ENCODE results near the gene PROM1.

Gene PROM1

GRCh38 chr4:16090096-16090705, 6.4 kb upstream of the PROM1 start:
- H2BK15ac ChIP-seq (ENCODE audit: low read depth, poor library complexity, severe bottlenecking): no peak overlapping the region
- peaks cover 2% of the 10 kb centered on the region for H3K4me1 ChIP-seq (ENCODE audit: control insufficient read depth, insufficient read depth, low read depth, low read length)
- H3K9ac ChIP-seq (ENCODE audit: low read length): no peak overlapping the region
- H3K4ac ChIP-seq (ENCODE audit: low read depth in 1 of 2, low read length in 2 of 2): no peak overlapping the region
- H3K27me3 ChIP-seq (ENCODE audit: control insufficient read depth in 1 of 2, insufficient read depth in 1 of 2, low read length in 2 of 2): peaks cover 21 to 84% of the 10 kb centered on the region in 2 experiments
- no peak overlapping the region for H3K4me3 ChIP-seq (ENCODE audit: insufficient read depth in 1 of 2, low read depth in 1 of 2, low read length in 2 of 2)
- H3K36me3 ChIP-seq (ENCODE audit: control insufficient read depth in 1 of 2, insufficient read depth in 2 of 2, low read depth in 1 of 2, low read length in 2 of 2): no peaks in the 10 kb centered on the region
- H2AFZ ChIP-seq (ENCODE audit: low read depth, low read length): no peak overlapping the region
- no peak overlapping the region for H3K14ac ChIP-seq (ENCODE audit: low read length in 2 of 2)
- H3K27ac ChIP-seq (ENCODE audit: low read length, poor library complexity, severe bottlenecking): peak overlapping the region; percentile 74
- H2BK120ac ChIP-seq (ENCODE audit: low read depth, low read length): no peak overlapping the region
- H3K9me3 ChIP-seq (ENCODE audit: control insufficient read depth, low read length): peaks cover 28% of the 10 kb centered on the region
- no peak overlapping the region for H3K4me2 ChIP-seq (ENCODE audit: low read length, poor library complexity, severe bottlenecking)
- no peak overlapping the region for H3K18ac ChIP-seq (ENCODE audit: low read depth in 1 of 2, low read length in 2 of 2)
- WGBS: 82% methylated on average over 1 of the region's 2 CpGs
- no peak for DNase-seq
- H2AK5ac ChIP-seq (ENCODE audit: low read length, severe bottlenecking): no peak overlapping the region
- no peak overlapping the region for H2BK5ac ChIP-seq (ENCODE audit: low read depth, low read length, poor library complexity, severe bottlenecking)
- no peak overlapping the region for H3K23ac ChIP-seq (ENCODE audit: low read length in 2 of 2)
- H4K8ac ChIP-seq (ENCODE audit: low read length): no peak overlapping the region
- no peak overlapping the region for H4K91ac ChIP-seq (ENCODE audit: low read length)
- no peaks in the 10 kb centered on the region for H3K79me1 ChIP-seq (replicated peaks; ENCODE audit: low read length, poor library complexity, severe bottlenecking)
- H2BK12ac ChIP-seq (ENCODE audit: low read length in 2 of 2): no peak overlapping the region

GRCh38 chr4:16089156-16089555, 5.3 kb upstream of the PROM1 start:
- H3K14ac ChIP-seq (ENCODE audit: low read length in 2 of 2): no peak overlapping the region
- peaks cover 2% of the 10 kb centered on the region for H3K4me1 ChIP-seq (ENCODE audit: control insufficient read depth, insufficient read depth, low read depth, low read length)
- no peak overlapping the region for H4K91ac ChIP-seq (ENCODE audit: low read length)
- no peak overlapping the region for H2BK12ac ChIP-seq (ENCODE audit: low read length in 2 of 2)
- H3K36me3 ChIP-seq (ENCODE audit: control insufficient read depth in 1 of 2, insufficient read depth in 2 of 2, low read depth in 1 of 2, low read length in 2 of 2): no peaks in the 10 kb centered on the region
- H3K9me3 ChIP-seq (ENCODE audit: control insufficient read depth, low read length): peaks cover 33% of the 10 kb centered on the region
- no peak for DNase-seq
- H3K4me2 ChIP-seq (ENCODE audit: low read length, poor library complexity, severe bottlenecking): no peak overlapping the region
- H3K27ac ChIP-seq (ENCODE audit: low read length, poor library complexity, severe bottlenecking): no peak overlapping the region
- no peak overlapping the region for H2BK120ac ChIP-seq (ENCODE audit: low read depth, low read length)
- H3K27me3 ChIP-seq (ENCODE audit: control insufficient read depth in 1 of 2, insufficient read depth in 1 of 2, low read length in 2 of 2): peaks cover 30 to 88% of the 10 kb centered on the region in 2 experiments
- H2BK5ac ChIP-seq (ENCODE audit: low read depth, low read length, poor library complexity, severe bottlenecking): no peak overlapping the region
- H4K8ac ChIP-seq (ENCODE audit: low read length): no peak overlapping the region
- H3K9ac ChIP-seq (ENCODE audit: low read length): no peak overlapping the region
- H2AFZ ChIP-seq (ENCODE audit: low read depth, low read length): no peak overlapping the region
- no peaks in the 10 kb centered on the region for H3K79me1 ChIP-seq (replicated peaks; ENCODE audit: low read length, poor library complexity, severe bottlenecking)
- no peak overlapping the region for H2AK5ac ChIP-seq (ENCODE audit: low read length, severe bottlenecking)
- H3K18ac ChIP-seq (ENCODE audit: low read depth in 1 of 2, low read length in 2 of 2): no peak overlapping the region
- H3K23ac ChIP-seq (ENCODE audit: low read length in 2 of 2): no peak overlapping the region
- no peak overlapping the region for H3K4me3 ChIP-seq (ENCODE audit: insufficient read depth in 1 of 2, low read depth in 1 of 2, low read length in 2 of 2)
- no CpG with 5 or more reads among the region's 3 CpGs for WGBS
- no peak overlapping the region for H3K4ac ChIP-seq (ENCODE audit: low read depth in 1 of 2, low read length in 2 of 2)
- H2BK15ac ChIP-seq (ENCODE audit: low read depth, poor library complexity, severe bottlenecking): no peak overlapping the region

GRCh38 chr4:16088601-16089000, 4.8 kb upstream of the PROM1 start:
- Histone ChIP-seq H4K91ac (ENCODE audit: low read length) (no peak overlapping the region), H3K27me3 (ENCODE audit: control insufficient read depth in 1 of 2, insufficient read depth in 1 of 2, low read length in 2 of 2) (peaks cover 35 to 88% of the 10 kb centered on the region in 2 experiments), H3K9me3 (ENCODE audit: control insufficient read depth, low read length) (peaks cover 33% of the 10 kb centered on the region), H4K8ac (ENCODE audit: low read length) (no peak overlapping the region), H2BK5ac (ENCODE audit: low read depth, low read length, poor library complexity, severe bottlenecking) (no peak overlapping the region), H2AK5ac (ENCODE audit: low read length, severe bottlenecking) (no peak overlapping the region), H2BK120ac (ENCODE audit: low read depth, low read length) (no peak overlapping the region), H3K9ac (ENCODE audit: low read length) (no peak overlapping the region), H3K4ac (ENCODE audit: low read depth in 1 of 2, low read length in 2 of 2) (no peak overlapping the region), H3K4me1 (ENCODE audit: control insufficient read depth, insufficient read depth, low read depth, low read length) (peaks cover 6% of the 10 kb centered on the region), H2BK15ac (ENCODE audit: low read depth, poor library complexity, severe bottlenecking) (no peak overlapping the region), H3K14ac (ENCODE audit: low read length in 2 of 2) (no peak overlapping the region), H3K27ac (ENCODE audit: low read length, poor library complexity, severe bottlenecking) (no peak overlapping the region), H2AFZ (ENCODE audit: low read depth, low read length) (no peak overlapping the region), H3K4me2 (ENCODE audit: low read length, poor library complexity, severe bottlenecking) (no peak overlapping the region), H3K36me3 (ENCODE audit: control insufficient read depth in 1 of 2, insufficient read depth in 2 of 2, low read depth in 1 of 2, low read length in 2 of 2) (no peaks in the 10 kb centered on the region), H2BK12ac (ENCODE audit: low read length in 2 of 2) (no peak overlapping the region), H3K23ac (ENCODE audit: low read length in 2 of 2) (no peak overlapping the region), H3K4me3 (ENCODE audit: insufficient read depth in 1 of 2, low read depth in 1 of 2, low read length in 2 of 2) (no peak overlapping the region), H3K18ac (ENCODE audit: low read depth in 1 of 2, low read length in 2 of 2) (no peak overlapping the region), H3K79me1 (replicated peaks; ENCODE audit: low read length, poor library complexity, severe bottlenecking) (no peaks in the 10 kb centered on the region)
- no peak for DNase-seq
- WGBS: 88% methylated on average over 1 of the region's 2 CpGs

- Histone ChIP-seq H3K9me3 (ENCODE audit: control insufficient read depth, low read length) (peaks cover 29% of the 10 kb centered on the region), H2BK12ac (ENCODE audit: low read length in 2 of 2) (no peak overlapping the region), H3K4me3 (ENCODE audit: insufficient read depth in 1 of 2, low read depth in 1 of 2, low read length in 2 of 2) (no peak overlapping the region), H3K79me1 (replicated peaks; ENCODE audit: low read length, poor library complexity, severe bottlenecking) (no peaks in the 10 kb centered on the region), H4K91ac (ENCODE audit: low read length) (no peak overlapping the region), H2BK5ac (ENCODE audit: low read depth, low read length, poor library complexity, severe bottlenecking) (no peak overlapping the region), H2AK5ac (ENCODE audit: low read length, severe bottlenecking) (no peak overlapping the region), H3K9ac (ENCODE audit: low read length) (no peak overlapping the region), H2BK120ac (ENCODE audit: low read depth, low read length) (no peak overlapping the region), H3K23ac (ENCODE audit: low read length in 2 of 2) (no peak overlapping the region), H3K36me3 (ENCODE audit: control insufficient read depth in 1 of 2, insufficient read depth in 2 of 2, low read depth in 1 of 2, low read length in 2 of 2) (no peaks in the 10 kb centered on the region), H3K18ac (ENCODE audit: low read depth in 1 of 2, low read length in 2 of 2) (no peak overlapping the region), H3K4ac (ENCODE audit: low read depth in 1 of 2, low read length in 2 of 2) (no peak overlapping the region), H3K4me2 (ENCODE audit: low read length, poor library complexity, severe bottlenecking) (no peak overlapping the region), H3K27me3 (ENCODE audit: control insufficient read depth in 1 of 2, insufficient read depth in 1 of 2, low read length in 2 of 2) (peaks cover 49 to 84% of the 10 kb centered on the region in 2 experiments), H3K27ac (ENCODE audit: low read length, poor library complexity, severe bottlenecking) (no peak overlapping the region), H2AFZ (ENCODE audit: low read depth, low read length) (no peak overlapping the region), H3K4me1 (ENCODE audit: control insufficient read depth, insufficient read depth, low read depth, low read length) (peaks cover 18% of the 10 kb centered on the region), H2BK15ac (ENCODE audit: low read depth, poor library complexity, severe bottlenecking) (no peak overlapping the region), H4K8ac (ENCODE audit: low read length) (no peak overlapping the region), H3K14ac (ENCODE audit: low read length in 2 of 2) (no peak overlapping the region)
- DNase-seq: no peak
- WGBS: 82% methylated on average over 2 of the region's 2 CpGs
Measured at GRCh38 chr4:16085822-16086221, 2.0 kb upstream of the PROM1 start.
